Activated T-cell treated with anti-CD3 and anti-CD28 coated beads for 1 hour (primary cell): ENCODE measurements around the gene UBAP2.
"Not testable (repeated sequence)": the region's sequence is repeated elsewhere in the genome, so short reads cannot be mapped to it uniquely, and the experiment has no call there.

Source experiments
- DNase-seq: peaks from one replicate; pipeline ENCODE4 v3.0.0-alpha.2; 2020; ENCODE audit warnings: low read depth

The UBAP2 gene

DNA sequence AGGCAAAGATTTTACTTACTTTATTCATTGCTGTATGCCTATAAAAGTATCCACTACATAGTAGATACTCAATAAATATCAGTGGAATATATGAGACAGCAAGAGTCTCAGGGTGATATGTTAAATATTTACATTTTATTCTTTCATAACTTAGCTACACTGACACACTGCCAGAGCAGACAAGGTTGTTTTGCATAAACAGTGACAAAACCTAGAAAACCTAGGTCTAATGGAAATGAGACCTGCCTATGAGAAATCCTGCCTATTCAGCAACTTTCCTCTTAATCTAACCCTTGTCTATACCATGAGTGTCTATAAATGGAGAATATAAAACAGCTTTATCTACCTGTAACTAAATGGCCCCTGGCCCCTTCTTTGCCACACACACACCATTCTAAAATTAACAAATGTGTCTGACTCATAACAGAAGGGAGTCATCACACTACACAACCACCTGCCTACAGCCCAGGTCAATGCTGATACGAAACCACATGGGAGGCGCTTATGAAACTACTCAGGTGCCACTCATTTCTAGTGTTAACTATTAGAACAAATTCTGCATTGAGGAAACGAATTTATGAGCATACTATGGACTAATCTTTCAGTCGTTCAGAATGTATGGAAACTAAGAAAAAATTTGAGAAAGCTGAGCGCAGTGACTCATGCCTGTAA lies 60.3 kb downstream of the UBAP2 start:
- DNase-seq, result no peak

DNA sequence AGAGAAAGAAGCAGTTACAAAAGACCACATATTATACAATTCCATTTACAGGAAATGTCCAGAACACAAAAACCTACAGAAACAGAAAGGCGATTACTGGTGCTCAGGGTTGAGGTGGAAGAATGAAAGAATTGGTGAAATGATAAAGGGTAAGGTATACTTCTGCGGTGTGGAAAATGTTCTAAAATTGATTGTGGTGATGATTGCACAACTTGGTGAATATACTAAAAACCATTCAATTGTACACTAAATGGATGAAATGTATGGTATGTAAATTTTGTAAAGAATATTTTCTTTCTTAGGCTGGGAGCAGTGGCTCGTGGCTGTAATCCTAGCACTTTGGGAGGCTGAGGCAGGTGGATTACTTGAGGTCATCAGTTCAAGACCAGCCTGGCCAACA lies 72.3 kb downstream of the UBAP2 start:
- no peak for DNase-seq

DNA sequence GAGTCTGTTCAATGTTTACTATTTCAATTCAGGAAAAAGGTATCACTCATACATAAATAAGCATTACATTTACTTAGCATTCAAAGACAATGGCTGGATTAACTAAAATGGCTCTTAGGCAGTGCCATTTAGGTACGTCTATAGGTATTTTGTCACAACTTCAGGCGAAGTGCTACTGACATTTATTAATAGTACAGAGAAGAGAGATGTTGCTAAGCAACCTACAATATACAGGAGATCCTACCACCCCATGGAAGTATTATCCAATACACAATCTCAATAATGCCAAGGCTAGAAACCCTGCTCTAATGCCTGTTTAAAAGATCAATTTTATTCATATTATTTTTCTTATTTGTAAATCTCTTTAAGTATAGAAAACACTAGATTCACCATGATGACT lies 76.0 kb downstream of the UBAP2 start:
- no peak for DNase-seq

DNA sequence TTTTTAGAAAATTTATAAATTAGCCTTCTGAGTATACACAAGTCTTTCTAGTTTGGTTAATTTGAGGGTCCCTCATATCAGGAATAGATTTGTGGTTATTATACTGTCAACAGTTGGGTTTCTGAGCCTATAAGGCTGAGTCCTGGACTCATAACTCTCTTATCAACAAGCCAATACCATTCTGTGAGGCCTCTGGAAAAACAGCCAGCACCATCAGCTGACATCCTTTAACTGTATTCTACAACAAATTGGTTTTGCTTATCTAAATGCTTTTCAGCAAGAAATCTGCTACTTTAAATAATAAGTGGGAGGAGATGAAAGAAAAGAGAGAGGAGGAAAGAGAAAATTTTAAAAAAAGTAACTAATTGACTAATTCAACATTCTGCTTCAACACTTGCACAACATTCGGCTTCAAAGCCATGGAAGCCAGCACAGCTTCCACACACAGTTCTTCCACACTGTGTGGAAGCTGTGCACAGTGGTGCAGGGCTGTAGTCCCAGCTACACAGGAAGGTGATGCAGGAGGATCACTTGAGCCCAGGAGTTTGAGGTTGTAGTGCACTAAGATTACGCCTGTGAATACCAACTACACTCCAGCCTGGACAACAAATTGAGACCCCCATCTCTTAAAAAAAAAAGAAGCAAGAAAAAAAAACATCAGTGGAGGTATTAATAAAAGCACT lies 84.5 kb downstream of the UBAP2 start:
- no peak for DNase-seq

DNA sequence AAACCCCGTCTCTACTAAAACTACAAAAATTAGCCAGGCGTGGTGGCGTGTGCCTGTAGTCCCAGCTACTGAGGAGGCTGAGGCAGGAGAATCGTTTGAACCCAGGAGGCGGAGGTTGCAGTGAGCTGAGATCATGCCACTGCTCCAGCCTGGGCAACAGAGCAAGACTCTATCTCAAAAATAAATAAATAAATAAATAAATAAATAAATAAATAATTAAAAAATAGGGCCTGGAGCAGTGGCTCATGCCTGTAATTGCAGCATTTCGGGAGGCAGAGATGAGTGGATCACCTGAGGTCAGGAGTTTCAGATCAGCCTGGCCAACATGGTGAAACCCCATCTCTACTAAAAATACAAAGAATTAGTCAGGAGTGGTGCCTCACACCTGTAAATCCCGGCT lies 86.2 kb downstream of the UBAP2 start:
- DNase-seq, result not testable (repeated sequence)

DNA sequence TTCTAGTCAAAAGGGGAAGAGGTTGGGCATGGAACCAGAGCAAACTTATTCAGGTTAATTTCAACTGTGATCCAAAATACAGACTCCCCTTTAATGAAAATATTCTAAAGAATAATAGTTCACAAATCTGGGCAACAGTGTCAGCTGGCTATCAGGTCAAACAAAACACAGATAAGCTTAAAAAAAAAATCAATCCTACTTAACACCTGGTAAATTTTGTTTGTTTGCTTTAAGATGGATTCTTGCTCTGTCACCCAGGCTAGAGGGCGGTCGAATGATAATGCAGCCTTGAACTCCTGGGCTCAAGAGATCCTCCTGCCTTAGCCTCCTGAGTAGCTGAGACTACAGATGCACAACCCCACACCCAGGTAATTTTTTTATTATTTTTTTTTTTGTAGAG lies 89.0 kb downstream of the UBAP2 start:
- no peak for DNase-seq

DNA sequence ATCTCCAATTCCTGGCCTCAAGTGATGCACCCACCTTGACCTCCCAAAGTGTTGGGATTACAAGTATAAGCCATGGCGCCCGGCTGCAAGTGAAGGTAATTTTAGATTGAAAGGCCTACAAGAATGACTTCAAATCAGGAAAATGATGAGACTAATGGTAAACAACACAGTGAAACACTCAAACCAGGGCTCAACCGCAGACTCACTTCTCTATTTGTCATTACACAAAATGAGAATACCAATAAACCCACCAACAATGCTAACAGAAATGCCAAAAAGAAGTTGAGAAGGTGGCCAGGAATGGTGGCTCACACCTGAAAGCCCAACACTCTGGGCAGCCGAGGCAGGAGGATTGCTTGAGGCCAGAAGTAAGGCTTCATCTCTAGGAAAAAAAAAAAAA lies 92.1 kb downstream of the UBAP2 start:
- no peak for DNase-seq

DNA sequence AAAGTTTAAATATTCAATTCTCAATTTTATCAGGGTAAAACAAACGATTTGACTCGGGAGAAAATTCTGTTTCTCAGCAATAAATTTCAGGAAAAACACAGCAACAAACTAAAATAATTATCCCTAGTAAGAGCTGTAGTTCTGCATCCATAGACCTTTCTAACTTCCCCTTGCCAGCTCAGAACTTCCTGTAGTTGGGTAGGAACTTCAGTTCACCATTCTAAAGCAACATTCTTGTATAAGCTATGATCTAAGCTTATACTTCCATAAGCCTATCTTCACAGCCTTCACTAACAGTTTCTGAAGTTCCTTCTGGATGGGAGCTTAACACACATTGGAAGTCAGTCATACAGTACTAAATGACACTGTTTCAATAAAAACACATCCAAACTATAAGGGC lies 96.6 kb downstream of the UBAP2 start:
- DNase-seq, result no peak

DNA sequence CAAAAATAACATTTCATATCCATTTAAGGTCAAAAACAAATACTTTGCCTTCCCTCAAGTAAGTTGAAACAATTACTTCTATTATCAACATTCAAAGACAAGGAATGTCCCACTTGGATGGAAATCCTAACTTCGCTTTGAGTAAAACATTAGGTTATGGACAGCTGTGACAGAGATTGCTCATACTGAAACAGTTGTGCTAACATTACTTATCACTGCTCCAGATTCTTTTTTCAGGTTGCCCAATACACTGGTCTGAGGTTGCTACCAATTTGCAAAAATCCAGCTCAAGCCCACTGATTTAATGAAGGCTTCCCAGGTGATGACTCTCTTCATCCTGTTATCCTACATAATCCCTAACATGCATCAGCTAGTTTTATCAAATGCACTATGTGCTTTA lies 98.3 kb downstream of the UBAP2 start:
- DNase-seq, result no peak

DNA sequence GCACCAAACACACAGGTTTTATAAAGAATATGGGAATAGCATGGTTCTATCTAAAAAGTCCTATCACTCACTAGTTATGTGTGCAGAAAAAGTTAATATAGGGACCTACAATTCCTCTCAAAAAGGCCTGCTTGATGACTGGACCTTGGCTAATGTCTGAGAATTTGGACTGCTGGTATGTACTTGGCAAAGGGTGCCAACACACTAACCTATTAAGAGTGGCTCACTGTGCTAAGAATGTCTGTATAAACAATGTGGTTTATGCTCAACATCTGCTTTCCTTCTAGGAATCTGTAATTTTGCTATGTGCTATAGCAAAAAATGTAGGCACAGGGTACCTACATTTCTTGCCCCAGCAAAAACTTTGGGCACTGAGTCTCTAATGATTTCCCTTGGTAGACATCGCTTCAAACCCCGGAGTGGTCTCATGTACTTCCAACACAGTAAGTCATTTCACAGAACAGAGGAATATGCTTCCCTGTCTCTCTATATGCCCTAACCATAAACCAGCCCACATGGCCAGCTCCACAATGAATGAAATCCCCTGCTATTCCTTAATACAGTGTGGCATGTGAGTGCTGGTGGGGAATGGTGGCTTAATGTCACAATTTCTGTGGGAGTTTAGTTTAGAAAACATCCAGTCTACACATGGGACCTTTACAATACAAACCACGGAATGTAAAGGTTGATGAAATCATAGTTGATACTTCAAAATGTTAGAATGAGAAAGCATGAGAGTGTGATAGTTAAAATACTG lies 101.7 kb downstream of the UBAP2 start:
- DNase-seq, result no peak

DNA sequence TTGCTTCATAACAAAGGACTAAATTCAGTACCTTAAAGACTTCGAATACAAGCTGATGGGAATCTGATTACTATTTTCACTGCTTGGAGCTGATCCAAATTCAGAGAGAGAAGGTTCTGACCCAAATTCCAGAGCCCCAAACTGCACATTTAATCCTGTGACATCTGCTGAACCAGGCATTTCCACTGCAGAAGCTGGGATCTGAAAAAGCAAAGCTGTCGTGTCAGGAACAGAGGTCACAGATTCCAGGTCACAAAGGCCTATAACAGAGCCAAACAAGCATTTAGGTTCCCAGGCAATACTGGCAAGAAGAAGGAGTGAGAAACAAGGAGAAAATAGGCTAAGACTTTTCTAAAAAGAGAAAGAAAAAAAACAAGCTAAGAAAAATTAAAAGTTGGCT lies 105.3 kb downstream of the UBAP2 start:
- no peak for DNase-seq

DNA sequence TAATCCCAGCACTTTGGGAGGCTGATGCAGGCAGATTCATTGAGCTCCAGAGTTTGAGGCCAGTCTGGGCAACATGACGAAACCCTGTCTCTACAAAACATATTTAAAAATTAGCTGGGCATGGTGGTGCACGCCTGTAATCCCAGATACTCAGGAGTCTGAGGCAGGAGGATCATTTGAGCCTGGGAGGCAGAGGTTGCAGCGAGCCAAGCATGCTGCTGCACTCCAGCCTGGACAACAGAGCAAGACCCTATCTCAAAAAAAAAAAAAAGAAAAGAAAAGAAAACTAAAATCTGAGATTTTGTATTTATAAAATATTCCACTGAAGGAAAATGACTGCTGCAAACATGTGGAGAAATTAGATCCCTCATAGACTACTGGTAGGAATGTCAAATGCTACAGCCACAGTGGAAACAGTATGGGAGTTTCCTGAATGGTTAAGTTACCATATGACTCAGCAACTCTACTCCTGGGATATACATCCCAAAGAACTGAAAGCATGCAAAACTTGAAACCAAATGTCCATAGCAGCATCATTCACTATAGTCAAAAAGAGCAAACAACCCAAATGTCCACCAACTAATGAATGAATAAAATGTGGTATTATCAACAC lies 106.1 kb downstream of the UBAP2 start:
- no peak for DNase-seq

DNA sequence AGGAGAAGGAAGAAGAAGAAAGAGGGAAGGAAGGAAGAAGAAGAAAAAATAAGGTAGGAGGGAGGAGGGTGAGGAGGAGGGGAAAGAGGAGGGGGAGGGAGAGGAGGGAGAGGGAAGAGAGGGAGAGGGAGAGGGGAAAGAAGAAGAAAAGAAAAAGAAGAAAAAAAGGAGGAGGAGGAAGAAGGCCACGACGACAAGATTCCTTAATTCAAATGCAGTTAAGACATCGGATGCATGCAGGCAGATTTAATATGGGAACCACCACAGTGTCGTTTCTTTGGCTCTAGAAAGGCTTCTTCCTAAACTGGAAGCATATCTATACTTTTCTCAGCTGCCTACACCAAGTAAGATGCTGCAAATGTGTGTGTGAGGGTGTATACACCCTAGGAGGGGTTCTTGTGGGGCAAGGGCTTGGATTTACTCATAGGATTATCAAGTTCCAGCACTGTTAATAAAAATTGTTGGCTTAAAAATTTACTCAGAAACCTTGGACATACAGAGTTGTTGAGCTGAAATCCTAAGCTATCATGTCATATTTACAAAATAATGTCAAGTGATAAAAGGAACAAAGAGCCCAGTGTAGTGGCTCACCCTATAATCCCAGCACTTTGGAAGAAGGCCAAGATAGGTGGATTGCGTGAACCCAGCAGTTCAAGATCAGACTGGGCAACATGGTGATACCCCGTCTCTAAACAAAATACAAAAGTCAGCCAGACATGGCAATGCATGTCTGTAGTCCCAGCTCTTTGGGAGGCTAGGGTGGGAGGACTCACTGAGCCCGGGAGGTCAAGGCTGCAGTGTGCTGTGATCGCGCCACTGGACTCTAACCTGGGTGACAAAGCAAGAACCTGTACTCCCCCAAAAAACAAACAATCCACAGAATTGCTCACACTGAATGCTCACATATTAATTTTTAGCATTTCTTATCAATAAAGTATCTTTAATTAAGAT lies 108.5 kb downstream of the UBAP2 start:
- DNase-seq, result no peak

DNA sequence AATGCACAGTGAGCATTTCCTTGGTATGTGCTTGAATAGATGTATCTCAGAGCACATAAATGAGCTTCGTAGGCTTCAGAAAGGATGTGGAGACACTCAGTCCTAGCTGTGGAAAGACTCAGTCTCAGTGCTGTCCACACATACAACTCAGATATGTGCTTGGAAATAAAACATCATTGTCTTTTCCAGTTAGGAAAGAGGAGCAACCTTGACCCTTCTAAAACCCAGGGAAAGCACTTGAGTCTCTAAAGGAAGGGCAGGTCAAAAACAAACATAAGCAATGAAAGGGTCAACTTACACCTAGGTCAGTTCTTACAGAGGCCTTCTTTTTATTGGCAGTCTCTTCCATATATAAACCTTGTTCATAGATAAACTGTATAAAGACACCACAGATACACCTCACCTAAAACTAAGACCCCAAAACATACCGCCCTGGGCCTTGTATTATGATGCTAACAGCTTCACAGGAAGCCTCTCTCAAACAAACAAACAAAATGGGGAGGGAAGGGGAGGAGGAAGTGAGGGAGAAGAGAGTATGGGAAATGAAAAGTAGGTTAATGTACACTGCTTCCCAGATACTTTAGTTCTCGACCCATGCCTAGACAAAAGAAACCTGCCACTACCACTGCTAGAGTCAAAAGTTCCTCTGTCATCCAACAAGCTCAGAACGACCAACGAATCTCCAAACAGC lies 114.4 kb downstream of the UBAP2 start:
- DNase-seq, result no peak

DNA sequence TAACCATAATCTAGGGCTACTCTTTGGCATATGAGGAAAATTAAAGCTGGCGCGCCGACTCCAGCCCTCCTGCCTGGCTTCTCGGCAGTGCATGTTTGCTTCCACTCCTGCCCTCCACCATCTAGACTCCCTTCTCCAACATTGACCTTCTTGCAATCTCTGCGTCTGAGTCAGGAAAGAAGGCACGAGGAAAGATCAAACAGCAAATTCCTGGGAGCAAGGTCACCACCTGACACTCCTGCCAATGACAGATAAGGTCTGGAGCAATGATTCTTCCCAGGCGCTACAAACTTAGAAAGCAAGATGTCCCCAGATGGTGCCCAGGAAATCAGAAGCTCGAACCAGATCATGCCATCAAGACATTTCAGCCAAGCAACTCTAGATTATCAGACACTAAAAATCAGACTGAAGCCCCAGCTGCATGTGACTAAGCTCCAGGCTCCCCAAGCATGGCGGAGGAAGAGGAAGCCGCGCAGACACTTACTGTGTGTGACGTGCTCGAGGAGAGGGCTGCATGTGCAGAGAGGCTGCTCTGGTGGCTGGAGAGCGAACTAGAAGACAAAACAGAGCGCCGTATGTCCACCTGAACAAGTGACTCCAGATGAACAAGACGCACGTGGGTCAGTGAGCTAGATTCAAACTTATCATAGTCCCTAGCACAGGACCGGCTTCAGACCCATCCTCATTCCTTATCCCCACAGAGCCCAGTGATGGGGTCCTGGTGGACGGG lies 116.4 kb downstream of the UBAP2 start:
- no peak for DNase-seq

DNA sequence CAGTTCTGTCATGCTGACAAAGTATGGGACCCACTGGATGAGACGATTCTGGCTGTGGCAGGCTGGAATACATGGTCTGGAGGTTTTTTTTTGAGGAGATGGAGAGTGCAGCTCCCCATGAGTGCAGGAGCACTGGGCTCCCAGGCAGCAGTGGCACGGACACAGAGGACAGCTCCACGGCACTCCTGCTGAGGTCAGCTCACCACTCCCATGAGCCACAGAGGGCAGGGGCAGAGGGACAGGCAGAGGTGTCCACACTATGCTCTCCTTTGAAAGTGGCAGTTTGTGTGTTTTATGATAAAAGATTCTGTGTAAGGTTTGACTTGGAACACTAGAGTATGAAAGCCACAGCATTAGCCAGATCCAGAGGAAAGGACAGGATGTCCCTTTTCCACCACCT lies 117.4 kb downstream of the UBAP2 start:
- no peak for DNase-seq

DNA sequence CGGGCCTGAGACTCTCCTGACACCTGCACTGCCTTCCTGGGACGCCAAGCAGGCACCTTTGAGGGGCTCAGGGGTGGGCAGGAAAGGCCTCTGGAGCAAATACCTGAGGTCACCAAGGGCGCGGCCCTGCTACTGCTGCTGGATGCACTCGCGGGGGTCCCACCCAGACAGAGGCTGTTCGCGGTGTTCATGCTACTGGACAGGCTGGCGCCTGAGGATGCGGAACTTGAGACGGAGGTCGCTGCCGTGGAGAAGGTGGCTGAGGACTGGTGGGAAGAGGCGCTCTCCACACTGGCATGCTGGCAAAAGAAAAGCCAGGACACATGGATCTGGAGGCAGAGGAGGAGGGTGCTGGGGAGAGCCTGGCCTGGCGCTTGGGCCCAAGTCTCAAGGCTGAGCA lies 121.0 kb downstream of the UBAP2 start:
- DNase-seq, result no peak

DNA sequence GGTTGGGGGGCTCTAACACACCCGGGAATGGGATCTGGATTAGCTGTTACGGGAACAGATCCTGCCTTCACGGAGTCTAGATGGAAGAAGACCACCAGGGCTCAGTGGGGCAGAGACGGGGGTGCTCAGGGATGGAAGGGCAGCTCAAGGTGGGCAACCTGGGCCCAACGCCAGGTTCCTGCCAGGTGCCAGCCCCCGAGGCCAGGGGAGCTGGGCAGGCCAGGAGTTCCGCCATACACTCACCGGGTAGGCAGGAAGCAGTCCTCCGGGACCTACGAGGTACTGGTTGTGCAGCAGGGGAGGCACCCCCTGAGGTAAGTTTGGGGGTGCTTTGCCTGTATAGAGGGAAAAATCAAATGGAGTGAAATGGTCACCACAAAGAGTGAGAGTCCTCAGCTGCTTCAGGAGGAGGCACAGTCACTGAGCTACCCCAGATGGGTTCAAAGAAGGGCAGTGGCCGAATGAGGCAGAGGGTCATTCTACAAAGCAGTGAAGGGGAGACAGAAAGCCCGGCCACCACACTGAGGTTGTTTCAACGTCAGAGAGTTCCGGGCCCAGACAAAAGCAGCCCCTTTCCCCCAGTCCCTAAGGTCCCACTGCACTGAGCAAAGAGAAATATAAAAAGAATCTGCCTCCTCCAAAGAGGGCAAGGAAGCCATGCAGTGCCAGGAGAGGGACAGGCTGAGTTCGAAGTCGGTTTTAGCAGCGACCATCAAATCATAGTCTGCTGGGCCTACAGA lies 121.8 kb downstream of the UBAP2 start:
- no peak for DNase-seq

DNA sequence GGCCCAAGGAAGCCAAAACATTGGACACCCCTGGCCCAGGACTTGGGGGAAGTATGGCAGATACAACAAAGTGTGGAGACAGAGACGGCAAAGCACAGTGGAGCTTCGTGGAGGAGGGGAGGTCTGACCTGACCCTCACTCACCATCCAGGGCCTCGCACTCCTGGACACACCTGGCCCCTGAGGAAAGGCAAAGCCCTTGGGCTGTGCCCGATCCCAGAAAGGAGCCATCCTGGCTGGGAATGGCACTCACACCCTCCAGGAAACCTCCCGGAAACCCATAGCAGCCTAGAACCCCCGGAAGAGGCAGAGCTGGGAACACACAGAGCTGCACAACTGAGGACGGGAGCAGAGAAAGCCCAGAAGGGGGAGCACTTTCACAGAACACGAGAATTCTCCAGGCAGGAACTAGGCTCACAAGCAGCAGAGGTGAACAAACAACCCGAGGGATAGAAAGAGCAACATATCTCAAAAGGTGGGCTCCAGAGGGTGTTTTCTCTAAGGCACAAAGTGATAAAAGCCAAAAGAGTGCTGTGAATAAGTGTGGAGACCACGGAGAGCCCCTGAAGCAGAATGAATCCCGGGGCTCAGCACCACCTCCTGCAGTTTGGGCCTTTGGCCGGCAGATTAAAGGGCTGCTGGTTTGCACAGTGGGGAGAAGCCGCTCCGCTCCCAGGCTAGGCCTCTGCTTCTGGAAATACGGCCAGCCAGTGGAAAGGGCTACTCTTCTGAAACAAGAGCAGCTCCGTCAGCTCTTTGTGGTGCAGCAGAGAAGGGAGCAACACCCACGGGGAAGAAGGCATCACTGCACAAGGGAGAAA lies 123.5 kb downstream of the UBAP2 start:
- no peak for DNase-seq
